Type B pancreatic cell (in vitro differentiated cells): ENCODE measurements around the gene CLEC4F. TPM values are rescaled to one million over a fixed set of nuclear protein-coding genes. Genes with fewer than 3 reads are reported as not detected.

Experiments used
- DNase-seq: peaks from one replicate; pipeline ENCODE4 v3.0.0; 2021; ENCODE audit warnings: mixed read lengths; ENCODE audit not compliant: unreplicated experiment; ENCODE audit errors: extremely low spot score
- H3K27ac Mint-ChIP-seq: 2 replicates; pipeline ENCODE4 v1.8.0; 2021; ENCODE audit warnings: mild to moderate bottlenecking, mixed read lengths
- H3K27me3 Mint-ChIP-seq: 2 replicates; pipeline ENCODE4 v1.8.0; 2021; ENCODE audit warnings: mixed read lengths
- H3K36me3 Mint-ChIP-seq: 2 replicates; pipeline ENCODE4 v1.8.0; 2021; ENCODE audit warnings: mixed read lengths
- H3K4me1 Mint-ChIP-seq: one replicate; pipeline ENCODE4 v1.8.0; 2021; ENCODE audit warnings: mixed read lengths; ENCODE audit not compliant: unreplicated experiment
- H3K4me3 Mint-ChIP-seq: 2 replicates; pipeline ENCODE4 v1.8.0; 2021; ENCODE audit warnings: mild to moderate bottlenecking, mixed read lengths
- H3K9me3 Mint-ChIP-seq: 2 replicates; pipeline ENCODE4 v1.8.0; 2021; ENCODE audit warnings: mixed read lengths
- total RNA-seq: library from RNA; stranded (reverse); gene quantifications from 2 replicates; pipeline ENCODE4 v1.2.1, GENCODE V29; 2021; ENCODE audit warnings: low replicate concordance
- TF ChIP-seq, protein P1 (sequence below): fragments of 200-600 bp; sonication (generic); conservative IDR thresholded peaks from 2 replicates; pipeline ENCODE4 v1.5.0; 2021; ENCODE audit warnings: antibody characterized with exemption, mild to moderate bottlenecking

The CLEC4F gene
- total RNA-seq, 1 donor from 2014 or later = not detected

DNA sequence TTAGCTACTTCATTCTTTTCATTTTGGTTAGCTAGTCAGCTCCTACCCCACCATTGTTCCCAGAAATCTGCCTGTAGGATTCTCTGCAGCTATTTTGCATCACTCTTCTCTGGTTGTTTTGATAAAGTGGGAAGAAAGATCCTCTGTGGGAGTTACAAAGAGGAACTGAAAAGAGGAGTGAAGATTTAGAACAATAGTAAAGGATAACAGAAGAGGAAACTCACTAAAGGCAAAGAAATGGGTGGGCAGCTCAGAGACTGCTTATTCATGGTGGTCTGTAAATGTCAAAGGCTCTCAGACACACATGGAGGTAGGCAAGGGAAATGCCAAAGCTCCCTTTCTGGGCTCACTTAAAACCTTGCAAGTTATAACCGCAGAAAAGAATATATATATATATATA is 32.4 kb upstream of the CLEC4F start:
- Mint-ChIP-seq H3K27ac (no peak overlapping the region), H3K27me3 (peaks cover 77% of the 10 kb centered on the region), H3K4me1 (no peaks in the 10 kb centered on the region), H3K9me3 (no peaks in the 10 kb centered on the region), H3K4me3 (no peak overlapping the region), H3K36me3 (no peaks in the 10 kb centered on the region)
- TF ChIP-seq, protein P1, sequence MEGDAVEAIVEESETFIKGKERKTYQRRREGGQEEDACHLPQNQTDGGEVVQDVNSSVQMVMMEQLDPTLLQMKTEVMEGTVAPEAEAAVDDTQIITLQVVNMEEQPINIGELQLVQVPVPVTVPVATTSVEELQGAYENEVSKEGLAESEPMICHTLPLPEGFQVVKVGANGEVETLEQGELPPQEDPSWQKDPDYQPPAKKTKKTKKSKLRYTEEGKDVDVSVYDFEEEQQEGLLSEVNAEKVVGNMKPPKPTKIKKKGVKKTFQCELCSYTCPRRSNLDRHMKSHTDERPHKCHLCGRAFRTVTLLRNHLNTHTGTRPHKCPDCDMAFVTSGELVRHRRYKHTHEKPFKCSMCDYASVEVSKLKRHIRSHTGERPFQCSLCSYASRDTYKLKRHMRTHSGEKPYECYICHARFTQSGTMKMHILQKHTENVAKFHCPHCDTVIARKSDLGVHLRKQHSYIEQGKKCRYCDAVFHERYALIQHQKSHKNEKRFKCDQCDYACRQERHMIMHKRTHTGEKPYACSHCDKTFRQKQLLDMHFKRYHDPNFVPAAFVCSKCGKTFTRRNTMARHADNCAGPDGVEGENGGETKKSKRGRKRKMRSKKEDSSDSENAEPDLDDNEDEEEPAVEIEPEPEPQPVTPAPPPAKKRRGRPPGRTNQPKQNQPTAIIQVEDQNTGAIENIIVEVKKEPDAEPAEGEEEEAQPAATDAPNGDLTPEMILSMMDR = no peak
- no peak for DNase-seq

DNA sequence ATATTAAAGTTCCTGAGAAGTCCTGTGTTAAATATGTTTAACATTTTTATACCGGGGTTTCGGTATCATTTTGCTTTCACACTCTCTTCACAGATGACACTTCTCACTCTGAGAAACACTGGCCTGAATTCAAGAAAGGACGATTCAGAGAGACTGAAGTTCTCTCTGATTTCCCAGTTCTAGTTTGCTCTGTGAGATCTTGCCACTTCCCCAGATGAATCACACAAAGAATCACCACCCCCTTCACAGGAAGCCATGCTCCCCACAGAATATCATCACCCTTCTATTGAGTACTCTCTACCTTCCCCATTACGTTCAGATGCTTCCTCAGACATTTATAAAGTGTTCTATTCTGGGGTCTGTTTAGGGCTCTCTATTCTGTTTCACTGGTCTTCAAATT is 31.3 kb upstream of the CLEC4F start:
- peaks cover 77% of the 10 kb centered on the region for H3K27me3 Mint-ChIP-seq
- H3K36me3 Mint-ChIP-seq = no peaks in the 10 kb centered on the region
- TF ChIP-seq, protein P1 = no peak
- H3K27ac Mint-ChIP-seq = no peak overlapping the region
- no peak overlapping the region for H3K4me3 Mint-ChIP-seq
- H3K4me1 Mint-ChIP-seq = no peaks in the 10 kb centered on the region
- no peak for DNase-seq
- no peaks in the 10 kb centered on the region for H3K9me3 Mint-ChIP-seq

DNA sequence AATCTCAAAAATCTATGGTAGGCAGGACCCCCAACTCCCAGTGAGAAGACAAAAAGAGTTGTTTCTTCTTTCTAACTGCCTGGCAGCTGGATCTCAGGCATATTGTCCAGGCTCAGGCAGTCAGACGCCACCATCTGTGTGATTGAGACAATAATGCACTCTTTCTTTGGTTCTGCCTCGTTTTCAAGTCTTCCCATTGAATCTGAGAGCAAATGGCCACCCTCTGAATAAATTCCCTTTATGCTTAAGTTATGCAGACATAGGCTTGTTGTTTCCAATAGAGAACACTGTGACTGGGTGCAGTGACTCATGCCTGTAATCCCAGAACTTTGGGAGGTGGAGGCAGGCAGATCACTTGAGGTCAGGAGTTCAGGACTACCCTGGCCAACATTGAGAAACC is 30.5 kb upstream of the CLEC4F start:
- Mint-ChIP-seq H3K27ac (no peak overlapping the region), H3K4me1 (no peaks in the 10 kb centered on the region), H3K4me3 (no peak overlapping the region)

DNA sequence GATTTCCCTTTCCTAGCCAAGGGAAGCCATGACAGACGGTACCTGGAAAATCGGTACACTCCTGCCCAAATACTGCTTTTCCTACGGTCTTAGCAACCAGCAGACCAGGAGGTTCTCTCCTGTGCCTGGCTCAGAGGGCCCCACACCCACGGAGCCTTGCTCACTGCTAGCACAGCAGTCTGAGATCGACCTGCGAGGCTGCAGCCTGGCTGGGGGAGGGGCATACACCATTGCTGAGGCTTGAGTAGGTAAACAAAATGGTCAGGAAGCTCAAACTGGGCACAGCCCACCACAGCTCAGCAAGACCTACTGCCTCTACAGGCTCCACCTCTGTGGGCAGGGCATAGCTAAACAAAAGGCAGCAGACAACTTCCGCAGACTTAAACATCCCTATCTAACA is 22.0 kb upstream of the CLEC4F start:
- no peaks in the 10 kb centered on the region for H3K4me1 Mint-ChIP-seq
- no peaks in the 10 kb centered on the region for H3K36me3 Mint-ChIP-seq
- no peak overlapping the region for H3K4me3 Mint-ChIP-seq
- no peaks in the 10 kb centered on the region for H3K9me3 Mint-ChIP-seq
- H3K27me3 Mint-ChIP-seq = peaks cover 66% of the 10 kb centered on the region
- no peak for DNase-seq
- no peak overlapping the region for H3K27ac Mint-ChIP-seq
- TF ChIP-seq, protein P1 = no peak

More for the DNA sequence above, 30.5 kb upstream of the CLEC4F start:
- DNase-seq = no peak
- no peaks in the 10 kb centered on the region for H3K36me3 Mint-ChIP-seq
- H3K27me3 Mint-ChIP-seq = peaks cover 78% of the 10 kb centered on the region
- no peaks in the 10 kb centered on the region for H3K9me3 Mint-ChIP-seq
- TF ChIP-seq, protein P1 = no peak

DNA sequence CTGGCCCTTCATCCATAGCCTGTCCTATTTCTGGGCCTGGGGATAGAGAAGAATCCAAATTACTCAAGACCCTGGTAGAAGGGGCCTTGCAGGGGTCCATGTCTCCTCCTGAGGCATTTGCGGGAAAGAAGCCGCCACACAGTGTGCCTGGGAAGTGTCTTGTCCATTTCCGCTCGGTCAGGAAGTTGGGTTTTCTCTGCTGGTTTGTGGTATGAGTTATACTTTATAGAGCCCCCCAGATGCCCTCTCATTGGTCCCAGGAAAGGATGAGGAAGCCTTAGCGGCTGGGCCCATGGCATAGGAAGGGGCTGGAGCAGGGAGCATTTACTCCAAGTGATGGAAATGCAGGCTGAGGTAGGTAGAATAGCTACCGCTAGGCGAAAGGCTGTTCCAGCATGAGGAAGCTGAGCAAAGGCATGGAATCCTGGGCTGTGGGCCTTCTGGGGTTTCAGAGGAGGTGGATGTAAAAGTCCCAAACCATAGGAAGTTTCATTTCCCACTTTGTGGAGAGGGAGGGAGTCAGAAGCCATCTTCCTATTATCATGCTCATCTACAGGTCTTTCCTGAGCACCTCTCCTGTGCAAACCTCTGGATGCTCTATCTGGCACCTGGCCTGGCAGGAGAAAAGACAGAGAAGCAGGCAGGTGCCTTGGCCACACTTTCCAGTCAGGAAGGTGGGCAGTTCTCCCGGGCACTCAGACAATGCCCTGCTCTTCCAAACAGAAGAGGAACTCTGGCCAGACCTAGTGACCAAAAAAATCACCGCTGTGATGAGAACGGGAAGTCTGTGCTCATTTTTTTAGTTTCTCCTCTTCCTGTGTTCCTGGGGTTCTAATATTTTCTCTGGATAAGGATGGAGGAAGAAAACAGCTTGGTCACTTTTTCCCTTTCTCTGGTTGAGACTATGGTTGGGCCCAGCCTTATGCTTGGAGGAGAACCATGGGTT is 17.9 kb upstream of the CLEC4F start:
- TF ChIP-seq, protein P1 = no peak
- Mint-ChIP-seq H3K9me3 (no peaks in the 10 kb centered on the region), H3K4me3 (no peak overlapping the region), H3K27me3 (peaks cover 55% of the 10 kb centered on the region), H3K36me3 (no peaks in the 10 kb centered on the region), H3K4me1 (no peaks in the 10 kb centered on the region), H3K27ac (no peak overlapping the region)
- no peak for DNase-seq
